K562 (cell line): Measurements from ENCODE around the gene GNG3. TPM values are rescaled to one million over a fixed set of nuclear protein-coding genes. Genes with fewer than 3 reads are reported as not detected.

ENCODE experiments used
- EGR1 ChIP-seq: fragments of 450-650 bp; conservative IDR thresholded peaks from 2 replicates; pipeline ENCODE4 v1.6.1; 2017; ENCODE audit warnings: mild to moderate bottlenecking
- GABPB2 ChIP-seq: fragments of 250-450 bp; sonication (Bioruptor Pico); conservative IDR thresholded peaks from 2 replicates; pipeline ENCODE4 v1.5.1; 2021; ENCODE audit warnings: mild to moderate bottlenecking
- GTF2F1 ChIP-seq: IDR thresholded peaks from 2 replicates; pipeline ENCODE4 v1.6.1; 2011; ENCODE audit warnings: low read depth, low read length, improper control_type of control experiment
- KDM5B ChIP-seq: fragments of 200-600 bp; sonication (generic); IDR thresholded peaks from 2 replicates; pipeline ENCODE4 v1.6.1; 2012; ENCODE audit warnings: low read depth, mild to moderate bottlenecking, moderate library complexity, low read length, control low read depth, inconsistent platforms; ENCODE audit not compliant: insufficient replicate concordance
- KHSRP ChIP-seq: fragments of 450-650 bp; IDR thresholded peaks from 2 replicates; pipeline ENCODE4 v1.6.1; 2017
- MAFG ChIP-seq: fragments of 450-650 bp; conservative IDR thresholded peaks from 2 replicates; pipeline ENCODE4 v1.6.1; 2016; ENCODE audit warnings: missing genetic modification characterization, missing compliant biosample characterization
- NFXL1 ChIP-seq: fragments of 450-650 bp; formaldehyde crosslinking; IDR thresholded peaks from 2 replicates; pipeline ENCODE4 v1.4.0; 2021; ENCODE audit warnings: mild to moderate bottlenecking
- NRF1 ChIP-seq, 2 experiments: fragments of 450-650 bp; IDR thresholded peaks in 1 of 2; conservative IDR thresholded peaks in 1 of 2; 2 replicates each; pipeline ENCODE4 v1.6.1; 2014; ENCODE audit warnings: mild to moderate bottlenecking in 2 of 2
- SMARCA5 ChIP-seq: fragments of 450-650 bp; IDR thresholded peaks from 2 replicates; pipeline ENCODE4 v1.6.1; 2016
- SMC3 ChIP-seq: conservative IDR thresholded peaks from 2 replicates; pipeline ENCODE4 v1.6.1; 2011; ENCODE audit warnings: low read depth, low read length, improper control_type of control experiment; ENCODE audit not compliant: insufficient read depth
- SREBF1 ChIP-seq: fragments of 150-350 bp; IDR thresholded peaks from 2 replicates; pipeline ENCODE4 v1.6.1; 2014; ENCODE audit warnings: antibody characterized with exemption, low read depth, low read length, borderline replicate concordance
- SRSF3 ChIP-seq: fragments of 200-400 bp; formaldehyde crosslinking; IDR thresholded peaks from 2 replicates; pipeline ENCODE4 v1.6.1; 2016; ENCODE audit warnings: mild to moderate bottlenecking, low read length, moderate library complexity; ENCODE audit not compliant: insufficient read depth
- ZNF75A ChIP-seq: fragments of 450-650 bp; formaldehyde crosslinking; IDR thresholded peaks from 2 replicates; pipeline ENCODE4 v1.4.0; 2020; ENCODE audit warnings: mild to moderate bottlenecking
- ZNF76 ChIP-seq: fragments of 250-450 bp; sonication (Bioruptor Pico); IDR thresholded peaks from 2 replicates; pipeline ENCODE4 v1.4.0; 2020; ENCODE audit warnings: mild to moderate bottlenecking, moderate library complexity, borderline replicate concordance
- polyA plus RNA-seq, 8 experiments: library from polyadenylated mRNA; depleted of rRNA in 4 of 8; stranded (reverse) in 5 of 8; unstranded in 3 of 8; fragments of >200 nt; fragmentation: Nextera tagmentation in 2 of 8; fragmentation: Illumina TruSeq in 1 of 8; extraction: Ambion mirVana in 2 of 8; extraction: Trizol in 1 of 8; gene quantifications; 2 replicates each; pipeline versions ENCODE4 v1.2.1 to v1.2.3, GENCODE V29; 2011 to 2014; ENCODE audit warnings: inconsistent platforms in 1 of 8, missing spikeins in 1 of 8
- total RNA-seq, 7 experiments: library from RNA; depleted of rRNA in 6 of 7; stranded (reverse); fragments of >200 nt in 6 of 7; fragmentation: Illumina TruSeq in 2 of 7; extraction: Trizol in 2 of 7; gene quantifications; 2 replicates each; pipeline versions ENCODE4 v1.2.1 to v1.2.3, GENCODE V29; 2011 to 2021; ENCODE audit warnings: low replicate concordance in 1 of 7
- TF ChIP-seq, protein P1 (sequence below): fragments of 450-650 bp; formaldehyde crosslinking; conservative IDR thresholded peaks from 2 replicates; pipeline ENCODE4 v1.4.0; 2022; ENCODE audit warnings: mild to moderate bottlenecking, missing genetic modification characterization
- TF ChIP-seq, protein P2 (sequence below): sonication (generic); formaldehyde crosslinking; IDR thresholded peaks from 2 replicates; pipeline ENCODE4 v1.8.0; 2022; ENCODE audit warnings: mild to moderate bottlenecking, missing genetic modification reagents
- TF ChIP-seq, protein P3 (sequence below): fragments of 450-650 bp; formaldehyde crosslinking; IDR thresholded peaks from 2 replicates; pipeline ENCODE4 v1.4.0; 2020; ENCODE audit warnings: mild to moderate bottlenecking, moderate library complexity
- TF ChIP-seq, protein P4 (sequence below): fragments of 450-650 bp; IDR thresholded peaks from 2 replicates; pipeline ENCODE4 v1.7.1; 2018; ENCODE audit warnings: mild to moderate bottlenecking, low read depth; ENCODE audit not compliant: partially characterized antibody
- TF ChIP-seq, protein P5 (sequence below): fragments of 250-450 bp; sonication (Bioruptor Pico); IDR thresholded peaks from 2 replicates; pipeline ENCODE4 v1.6.1; 2021; ENCODE audit warnings: mild to moderate bottlenecking
- TF ChIP-seq, protein P6 (sequence below): sonication (generic); formaldehyde crosslinking; IDR thresholded peaks from 2 replicates; pipeline ENCODE4 v1.8.0; 2023; ENCODE audit warnings: mild to moderate bottlenecking, missing genetic modification reagents

The GNG3 gene
- total and polyA plus RNA-seq, 9 of the 15 experiments (the other 6 are each of a cell fraction or from before 2014, with no cell fraction given), result 0.07 TPM; not detected in 8

DNA sequence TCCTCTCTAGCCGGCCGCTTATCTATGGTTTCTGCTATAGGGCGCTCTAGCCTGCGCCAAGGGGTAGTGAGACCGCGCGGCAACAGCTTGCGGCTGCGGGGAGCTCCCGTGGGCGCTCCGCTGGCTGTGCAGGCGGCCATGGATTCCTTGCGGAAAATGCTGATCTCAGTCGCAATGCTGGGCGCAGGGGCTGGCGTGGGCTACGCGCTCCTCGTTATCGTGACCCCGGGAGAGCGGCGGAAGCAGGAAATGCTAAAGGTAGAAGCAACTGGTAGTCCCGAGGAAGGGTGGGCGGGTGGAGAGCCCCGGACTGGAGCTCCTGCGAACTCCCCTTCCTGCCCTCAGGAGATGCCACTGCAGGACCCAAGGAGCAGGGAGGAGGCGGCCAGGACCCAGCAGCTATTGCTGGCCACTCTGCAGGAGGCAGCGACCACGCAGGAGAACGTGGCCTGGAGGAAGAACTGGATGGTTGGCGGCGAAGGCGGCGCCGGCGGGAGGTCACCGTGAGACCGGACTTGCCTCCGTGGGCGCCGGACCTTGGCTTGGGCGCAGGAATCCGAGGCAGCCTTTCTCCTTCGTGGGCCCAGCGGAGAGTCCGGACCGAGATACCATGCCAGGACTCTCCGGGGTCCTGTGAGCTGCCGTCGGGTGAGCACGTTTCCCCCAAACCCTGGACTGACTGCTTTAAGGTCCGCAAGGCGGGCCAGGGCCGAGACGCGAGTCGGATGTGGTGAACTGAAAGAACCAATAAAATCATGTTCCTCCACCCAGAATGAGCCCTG, 35.7 kb upstream of the GNG3 start, which contains the start of the genes LBHD1 and UQCC3 (continued):
- TF ChIP-seq, protein P1, sequence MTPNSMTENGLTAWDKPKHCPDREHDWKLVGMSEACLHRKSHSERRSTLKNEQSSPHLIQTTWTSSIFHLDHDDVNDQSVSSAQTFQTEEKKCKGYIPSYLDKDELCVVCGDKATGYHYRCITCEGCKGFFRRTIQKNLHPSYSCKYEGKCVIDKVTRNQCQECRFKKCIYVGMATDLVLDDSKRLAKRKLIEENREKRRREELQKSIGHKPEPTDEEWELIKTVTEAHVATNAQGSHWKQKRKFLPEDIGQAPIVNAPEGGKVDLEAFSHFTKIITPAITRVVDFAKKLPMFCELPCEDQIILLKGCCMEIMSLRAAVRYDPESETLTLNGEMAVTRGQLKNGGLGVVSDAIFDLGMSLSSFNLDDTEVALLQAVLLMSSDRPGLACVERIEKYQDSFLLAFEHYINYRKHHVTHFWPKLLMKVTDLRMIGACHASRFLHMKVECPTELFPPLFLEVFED, result no peak
- 0 out of 2 replicates have a peak, but pooled peaks have one; percentile 15 for TF ChIP-seq SRSF3
- peak; percentile 75 to 76 for TF ChIP-seq NRF1 (conservative IDR thresholded peaks at IDR 0.05 in 1 of 2, IDR thresholded peaks at IDR 0.05 in 1 of 2)
- TF ChIP-seq ZNF75A (CRISPR knock-in tag), result no peak
- no peak for TF ChIP-seq SMC3
- TF ChIP-seq KDM5B, result peak; percentile 90
- TF ChIP-seq, protein P2, sequence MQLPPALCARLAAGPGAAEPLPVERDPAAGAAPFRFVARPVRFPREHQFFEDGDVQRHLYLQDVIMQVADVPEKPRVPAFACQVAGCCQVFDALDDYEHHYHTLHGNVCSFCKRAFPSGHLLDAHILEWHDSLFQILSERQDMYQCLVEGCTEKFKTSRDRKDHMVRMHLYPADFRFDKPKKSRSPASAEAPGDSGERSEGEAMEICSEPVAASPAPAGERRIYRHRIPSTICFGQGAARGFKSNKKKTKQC (CRISPR knock-in tag), result no peak
- TF ChIP-seq EGR1, result peak; percentile 71
- TF ChIP-seq KHSRP, result no peak
- TF ChIP-seq GABPB2 (CRISPR knock-in tag), result no peak
- no peak for TF ChIP-seq SMARCA5
- TF ChIP-seq, protein P3, sequence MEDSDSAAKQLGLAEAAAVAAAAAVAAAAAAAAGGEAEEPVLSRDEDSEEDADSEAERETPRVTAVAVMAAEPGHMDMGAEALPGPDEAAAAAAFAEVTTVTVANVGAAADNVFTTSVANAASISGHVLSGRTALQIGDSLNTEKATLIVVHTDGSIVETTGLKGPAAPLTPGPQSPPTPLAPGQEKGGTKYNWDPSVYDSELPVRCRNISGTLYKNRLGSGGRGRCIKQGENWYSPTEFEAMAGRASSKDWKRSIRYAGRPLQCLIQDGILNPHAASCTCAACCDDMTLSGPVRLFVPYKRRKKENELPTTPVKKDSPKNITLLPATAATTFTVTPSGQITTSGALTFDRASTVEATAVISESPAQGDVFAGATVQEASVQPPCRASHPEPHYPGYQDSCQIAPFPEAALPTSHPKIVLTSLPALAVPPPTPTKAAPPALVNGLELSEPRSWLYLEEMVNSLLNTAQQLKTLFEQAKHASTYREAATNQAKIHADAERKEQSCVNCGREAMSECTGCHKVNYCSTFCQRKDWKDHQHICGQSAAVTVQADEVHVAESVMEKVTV, result no peak
- TF ChIP-seq SREBF1, result no peak
- TF ChIP-seq, protein P4, sequence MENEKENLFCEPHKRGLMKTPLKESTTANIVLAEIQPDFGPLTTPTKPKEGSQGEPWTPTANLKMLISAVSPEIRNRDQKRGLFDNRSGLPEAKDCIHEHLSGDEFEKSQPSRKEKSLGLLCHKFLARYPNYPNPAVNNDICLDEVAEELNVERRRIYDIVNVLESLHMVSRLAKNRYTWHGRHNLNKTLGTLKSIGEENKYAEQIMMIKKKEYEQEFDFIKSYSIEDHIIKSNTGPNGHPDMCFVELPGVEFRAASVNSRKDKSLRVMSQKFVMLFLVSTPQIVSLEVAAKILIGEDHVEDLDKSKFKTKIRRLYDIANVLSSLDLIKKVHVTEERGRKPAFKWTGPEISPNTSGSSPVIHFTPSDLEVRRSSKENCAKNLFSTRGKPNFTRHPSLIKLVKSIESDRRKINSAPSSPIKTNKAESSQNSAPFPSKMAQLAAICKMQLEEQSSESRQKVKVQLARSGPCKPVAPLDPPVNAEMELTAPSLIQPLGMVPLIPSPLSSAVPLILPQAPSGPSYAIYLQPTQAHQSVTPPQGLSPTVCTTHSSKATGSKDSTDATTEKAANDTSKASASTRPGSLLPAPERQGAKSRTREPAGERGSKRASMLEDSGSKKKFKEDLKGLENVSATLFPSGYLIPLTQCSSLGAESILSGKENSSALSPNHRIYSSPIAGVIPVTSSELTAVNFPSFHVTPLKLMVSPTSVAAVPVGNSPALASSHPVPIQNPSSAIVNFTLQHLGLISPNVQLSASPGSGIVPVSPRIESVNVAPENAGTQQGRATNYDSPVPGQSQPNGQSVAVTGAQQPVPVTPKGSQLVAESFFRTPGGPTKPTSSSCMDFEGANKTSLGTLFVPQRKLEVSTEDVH, result peak; percentile 72
- TF ChIP-seq MAFG (tag), result no peak
- TF ChIP-seq, protein P5, sequence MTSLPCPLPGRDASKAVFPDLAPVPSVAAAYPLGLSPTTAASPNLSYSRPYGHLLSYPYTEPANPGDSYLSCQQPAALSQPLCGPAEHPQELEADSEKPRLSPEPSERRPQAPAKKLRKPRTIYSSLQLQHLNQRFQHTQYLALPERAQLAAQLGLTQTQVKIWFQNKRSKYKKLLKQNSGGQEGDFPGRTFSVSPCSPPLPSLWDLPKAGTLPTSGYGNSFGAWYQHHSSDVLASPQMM (CRISPR knock-in tag), result no peak
- no peak for TF ChIP-seq NFXL1 (CRISPR knock-in tag)
- no peak for TF ChIP-seq ZNF76 (CRISPR knock-in tag)
- TF ChIP-seq GTF2F1, result no peak
- TF ChIP-seq, protein P6, sequence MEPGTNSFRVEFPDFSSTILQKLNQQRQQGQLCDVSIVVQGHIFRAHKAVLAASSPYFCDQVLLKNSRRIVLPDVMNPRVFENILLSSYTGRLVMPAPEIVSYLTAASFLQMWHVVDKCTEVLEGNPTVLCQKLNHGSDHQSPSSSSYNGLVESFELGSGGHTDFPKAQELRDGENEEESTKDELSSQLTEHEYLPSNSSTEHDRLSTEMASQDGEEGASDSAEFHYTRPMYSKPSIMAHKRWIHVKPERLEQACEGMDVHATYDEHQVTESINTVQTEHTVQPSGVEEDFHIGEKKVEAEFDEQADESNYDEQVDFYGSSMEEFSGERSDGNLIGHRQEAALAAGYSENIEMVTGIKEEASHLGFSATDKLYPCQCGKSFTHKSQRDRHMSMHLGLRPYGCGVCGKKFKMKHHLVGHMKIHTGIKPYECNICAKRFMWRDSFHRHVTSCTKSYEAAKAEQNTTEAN (CRISPR knock-in tag), result no peak
